Vagina (tissue), 2 donors: Measurements from ENCODE around the gene SCAMP4.

Experiments used
- CTCF ChIP-seq, 3 experiments: fragments of 450-650 bp in 2 of 3; fragments of 200-600 bp in 1 of 3; sonication (generic) in 1 of 3; IDR thresholded peaks; one replicate each; pipeline ENCODE4 v1.5.1; 2017 to 2019; ENCODE audit warnings: antibody characterized with exemption in 3 of 3, mild to moderate bottlenecking in 2 of 3, moderate library complexity in 2 of 3
- POLR2A ChIP-seq, 2 donors: fragments of 450-650 bp; IDR thresholded peaks; one replicate each; pipeline ENCODE4 v1.6.1; 2017; ENCODE audit warnings: antibody characterized with exemption in 2 of 2, mild to moderate bottlenecking in 2 of 2, moderate library complexity in 2 of 2
- POLR2AphosphoS5 ChIP-seq, 2 donors: sonication (generic); formaldehyde crosslinking; IDR thresholded peaks; one replicate each; pipeline ENCODE4 v1.9.0; 2017; ENCODE audit warnings: antibody characterized with exemption in 2 of 2, mild to moderate bottlenecking in 2 of 2, low read depth in 1 of 2; ENCODE audit not compliant: insufficient read depth in 1 of 2

- TF ChIP-seq POLR2AphosphoS5 (IDR thresholded peaks at IDR 0.05; ENCODE audit: insufficient read depth in 1 of 2, low read depth in 1 of 2) (no peak), CTCF (IDR thresholded peaks at IDR 0.05) (no peak), POLR2A (IDR thresholded peaks at IDR 0.05) (no peak)
Measured at GRCh38 chr19:1924320-1924961, 19.2 kb downstream of the SCAMP4 start.
